Activated naive CD8-positive, alpha-beta T cell treated with anti-CD3 and anti-CD28 coated beads for 36 hours (primary cell): ENCODE measurements around the gene PPP1R13B. TPM values are rescaled to one million over a fixed set of nuclear protein-coding genes. Genes with fewer than 3 reads are reported as not detected.

Experiments
- DNase-seq: peaks from one replicate; pipeline ENCODE4 v3.0.0; 2021
- H3K27ac Mint-ChIP-seq: one replicate; pipeline ENCODE4 v1.8.0; 2022; ENCODE audit warnings: mild to moderate bottlenecking, moderate library complexity, mixed read lengths
- H3K27me3 Mint-ChIP-seq: one replicate; pipeline ENCODE4 v1.8.0; 2022; ENCODE audit warnings: mild to moderate bottlenecking, mixed read lengths
- H3K36me3 Mint-ChIP-seq: one replicate; pipeline ENCODE4 v1.8.0; 2021; ENCODE audit warnings: mild to moderate bottlenecking, mixed read lengths
- H3K4me1 Mint-ChIP-seq: one replicate; pipeline ENCODE4 v1.8.0; 2021; ENCODE audit warnings: mixed read lengths
- H3K4me3 Mint-ChIP-seq: one replicate; pipeline ENCODE4 v1.8.0; 2022; ENCODE audit warnings: mild to moderate bottlenecking, moderate library complexity, mixed read lengths
- H3K9me3 Mint-ChIP-seq: one replicate; pipeline ENCODE4 v1.8.0; 2022; ENCODE audit warnings: mixed read lengths
- total RNA-seq, 2 experiments: library from RNA; stranded (reverse); gene quantifications; one replicate each; pipeline ENCODE4 v1.2.3, GENCODE V29; 2021

Gene PPP1R13B
- total RNA-seq, 2 experiments from 2014 or later: 8.5 to 9.8 TPM

DNA sequence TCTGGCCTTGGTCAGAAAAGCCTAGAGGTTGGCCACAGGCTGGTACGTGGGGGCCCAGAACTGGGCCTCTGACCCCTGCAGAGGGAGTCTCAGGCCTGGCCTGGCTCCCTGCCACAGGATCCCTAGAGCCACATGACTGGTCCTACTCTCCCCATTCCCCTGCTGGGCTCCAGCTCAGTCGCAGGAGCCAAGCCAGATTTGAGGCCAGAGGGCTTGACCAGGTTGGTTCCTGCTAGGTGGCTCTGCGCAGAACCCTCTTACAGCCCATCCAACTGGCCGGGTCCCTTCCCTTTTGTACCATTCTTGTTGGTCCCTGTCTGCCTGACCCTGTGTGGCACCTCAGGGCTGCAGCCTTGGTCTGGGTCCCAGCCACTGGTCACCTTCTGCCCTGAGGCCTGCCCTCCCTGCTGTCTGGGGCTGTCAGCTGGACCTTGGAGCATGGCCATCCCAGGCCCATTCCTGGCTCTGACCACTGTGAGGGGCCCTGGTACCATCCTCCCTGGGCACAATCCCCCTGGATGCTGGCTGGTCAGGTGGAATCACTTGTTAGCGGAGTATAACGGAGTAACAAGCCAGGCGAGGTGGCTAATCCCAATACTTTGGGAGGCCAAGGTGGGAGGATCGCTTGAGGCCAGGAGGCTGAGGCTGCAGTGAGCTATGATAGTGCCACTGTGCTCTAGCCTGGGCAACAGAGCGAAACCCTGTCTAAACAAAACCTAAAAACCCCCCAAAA, 22.9 kb upstream of the PPP1R13B start:
- no peak for DNase-seq
- Mint-ChIP-seq H3K27me3 (peaks cover 3% of the 10 kb centered on the region), H3K9me3 (no peaks in the 10 kb centered on the region), H3K27ac (no peak overlapping the region), H3K4me1 (peaks cover 15% of the 10 kb centered on the region), H3K36me3 (peaks cover 3% of the 10 kb centered on the region), H3K4me3 (no peak overlapping the region)

DNA sequence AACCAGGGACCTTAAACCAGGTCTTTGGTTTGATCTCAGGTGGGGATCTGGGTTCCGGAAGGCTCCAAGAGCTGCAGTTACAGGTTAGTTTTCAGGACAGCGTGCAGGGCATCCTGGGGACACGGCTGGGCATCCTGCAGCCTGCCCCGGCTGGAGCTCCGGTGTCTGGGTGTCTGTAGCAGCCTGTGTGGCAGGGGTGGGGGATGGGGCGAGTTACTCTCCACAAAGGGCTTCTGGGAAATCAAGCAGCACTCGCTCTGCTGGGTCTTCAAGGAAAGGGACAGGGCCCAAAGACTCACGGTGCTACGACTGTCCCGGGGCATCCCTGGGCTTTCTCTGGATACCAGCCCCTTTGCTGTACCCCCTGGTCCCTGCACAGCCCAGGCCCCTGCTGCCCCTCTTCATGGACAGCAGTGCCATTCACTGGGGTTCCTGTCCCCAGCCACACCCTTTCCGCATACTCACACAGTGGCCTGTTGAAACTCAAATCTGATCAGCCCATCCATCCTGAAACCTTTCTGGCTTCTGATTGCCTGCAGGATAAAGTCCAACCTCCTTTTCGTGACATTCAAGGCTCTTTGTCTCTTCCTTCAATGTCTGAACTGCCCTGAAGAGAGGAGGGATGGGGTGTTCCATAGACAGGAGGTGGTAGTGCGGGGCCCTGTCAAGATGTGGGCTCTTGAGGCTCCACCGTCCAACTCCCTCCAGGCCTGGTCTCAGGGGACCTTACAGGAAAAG, 22.2 kb upstream of the PPP1R13B start:
- Mint-ChIP-seq H3K9me3 (no peaks in the 10 kb centered on the region), H3K4me1 (peaks cover 11% of the 10 kb centered on the region), H3K27ac (no peak overlapping the region), H3K36me3 (peaks cover 3% of the 10 kb centered on the region), H3K27me3 (peaks cover 3% of the 10 kb centered on the region), H3K4me3 (no peak overlapping the region)
- no peak for DNase-seq

DNA sequence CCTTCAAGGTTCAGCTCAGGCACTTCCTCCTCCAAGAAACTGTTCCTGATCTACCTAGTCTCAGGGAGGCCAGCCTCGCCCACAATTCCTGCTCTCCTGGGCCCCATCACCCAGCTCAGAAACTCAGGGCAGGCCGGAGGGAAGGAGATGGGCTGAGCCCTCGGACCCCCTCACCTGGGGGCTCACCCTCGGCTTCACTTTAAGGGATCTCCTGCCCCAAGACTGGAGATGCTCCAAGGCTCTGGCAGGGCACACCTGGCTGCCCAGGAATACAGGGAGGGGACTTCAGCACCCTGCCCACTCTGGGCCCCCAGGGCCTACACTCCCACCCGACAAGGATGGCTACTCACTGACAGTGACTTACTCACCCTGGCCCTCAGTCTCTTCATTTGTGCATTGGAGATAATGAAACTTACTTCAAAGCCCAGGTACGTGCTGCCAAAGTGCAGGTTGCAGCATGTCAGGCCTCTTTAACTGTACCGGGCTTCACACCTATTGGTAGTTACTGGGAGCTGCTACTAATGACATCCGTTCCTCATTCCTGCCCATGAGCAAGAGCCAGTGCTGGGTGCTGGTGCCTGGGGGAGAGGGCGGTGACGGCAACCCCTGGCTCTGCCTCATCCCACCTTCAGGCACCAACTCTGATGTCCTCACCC, 21.0 kb upstream of the PPP1R13B start:
- Mint-ChIP-seq H3K27ac (no peak overlapping the region), H3K4me3 (no peak overlapping the region), H3K36me3 (peaks cover 1% of the 10 kb centered on the region), H3K27me3 (peaks cover 3% of the 10 kb centered on the region), H3K4me1 (peaks cover 8% of the 10 kb centered on the region), H3K9me3 (no peaks in the 10 kb centered on the region)
- no peak for DNase-seq

DNA sequence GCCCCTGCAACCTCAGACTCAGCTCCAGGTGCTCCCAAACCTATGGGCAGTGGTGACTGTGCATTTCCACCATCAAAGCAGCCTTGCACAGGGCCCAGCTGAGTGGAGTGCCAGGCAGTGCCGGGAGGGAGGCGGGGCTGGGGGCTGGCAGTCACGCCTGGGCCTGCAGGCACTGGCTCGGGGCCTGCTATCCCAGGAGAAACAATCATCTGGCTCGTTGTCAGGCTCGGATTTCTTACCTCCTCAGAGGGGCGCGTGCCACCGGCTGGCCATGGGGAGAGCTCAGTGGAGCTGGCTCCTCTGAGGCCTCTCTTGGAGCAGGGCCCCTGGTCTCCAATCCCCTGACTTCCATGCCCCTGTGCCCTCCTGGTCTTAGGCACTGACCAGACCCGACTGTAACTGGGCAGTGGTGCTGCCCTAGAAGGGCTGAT, 20.2 kb upstream of the PPP1R13B start:
- Mint-ChIP-seq H3K9me3 (no peaks in the 10 kb centered on the region), H3K4me1 (peaks cover 3% of the 10 kb centered on the region), H3K27me3 (peaks cover 3% of the 10 kb centered on the region), H3K27ac (no peak overlapping the region), H3K36me3 (no peaks in the 10 kb centered on the region), H3K4me3 (no peak overlapping the region)
- DNase-seq: no peak

DNA sequence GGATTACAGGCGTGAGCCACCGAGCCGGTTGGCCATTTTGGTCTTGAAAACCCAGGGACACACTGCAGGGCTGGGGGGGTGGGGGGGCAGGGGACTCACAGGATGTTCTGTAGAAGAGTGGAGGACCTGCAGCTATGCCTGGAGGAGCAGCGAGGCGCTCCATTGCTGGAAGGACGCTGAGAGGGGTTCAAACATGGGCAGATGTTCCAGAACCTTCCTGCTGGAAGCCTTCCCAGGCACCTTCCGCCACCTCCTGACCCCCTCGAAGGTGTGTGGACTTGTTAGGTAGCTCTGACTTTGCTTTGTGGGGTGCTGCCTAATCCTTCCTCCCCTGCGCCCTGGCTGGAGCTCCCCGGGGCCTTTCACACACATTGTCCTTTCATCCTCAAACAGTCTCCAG, 19.6 kb upstream of the PPP1R13B start:
- H3K27me3 Mint-ChIP-seq: peaks cover 3% of the 10 kb centered on the region

DNA sequence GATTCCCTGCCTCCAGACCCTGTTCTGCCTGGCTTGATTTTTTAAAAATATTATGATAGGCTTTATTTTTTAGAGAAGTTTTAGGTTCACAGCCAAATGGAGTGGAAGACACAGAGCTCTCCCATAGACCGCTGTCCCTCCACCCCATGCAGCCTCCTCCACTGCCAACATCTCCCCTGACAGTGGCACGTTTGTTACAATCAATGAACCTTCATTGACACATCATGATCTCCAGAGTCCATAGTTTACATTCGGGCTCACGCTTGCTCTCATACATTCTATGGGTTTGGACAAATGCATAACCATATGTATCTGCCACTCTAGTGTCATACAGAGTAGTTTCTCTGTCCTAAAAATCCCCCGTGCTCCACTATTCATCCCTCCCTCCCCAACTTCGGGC, 15.9 kb upstream of the PPP1R13B start:
- Mint-ChIP-seq H3K4me3 (no peak overlapping the region), H3K4me1 (no peaks in the 10 kb centered on the region), H3K27ac (no peak overlapping the region), H3K36me3 (no peaks in the 10 kb centered on the region), H3K27me3 (peaks cover 3% of the 10 kb centered on the region), H3K9me3 (no peaks in the 10 kb centered on the region)
- DNase-seq: no peak

More for the DNA sequence above, 19.6 kb upstream of the PPP1R13B start:
- H3K27ac Mint-ChIP-seq: no peak overlapping the region
- no peaks in the 10 kb centered on the region for H3K9me3 Mint-ChIP-seq
- H3K4me1 Mint-ChIP-seq: no peaks in the 10 kb centered on the region
- no peaks in the 10 kb centered on the region for H3K36me3 Mint-ChIP-seq
- H3K4me3 Mint-ChIP-seq: no peak overlapping the region
- DNase-seq: no peak

DNA sequence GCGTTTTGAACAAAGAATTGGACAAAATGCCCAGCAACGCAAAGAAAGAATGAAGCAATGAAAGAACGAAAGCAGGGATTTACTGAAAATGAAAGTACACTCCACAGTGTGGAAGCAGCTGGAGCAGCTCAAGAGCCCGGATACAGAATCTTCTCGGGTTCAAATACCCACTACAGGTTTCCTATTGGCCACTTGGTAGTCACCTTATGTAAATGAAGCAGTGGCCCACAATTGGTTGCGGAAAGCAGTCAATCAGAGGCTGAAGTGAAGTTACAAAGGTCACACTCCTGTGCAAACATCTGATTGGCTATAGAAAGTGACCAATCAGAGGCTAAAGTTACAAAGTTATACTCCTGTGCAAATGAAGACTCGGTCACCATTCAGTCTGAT, 15.0 kb upstream of the PPP1R13B start:
- H3K9me3 Mint-ChIP-seq: no peaks in the 10 kb centered on the region
- H3K4me3 Mint-ChIP-seq: no peak overlapping the region
- H3K27me3 Mint-ChIP-seq: peaks cover 3% of the 10 kb centered on the region
- no peak overlapping the region for H3K27ac Mint-ChIP-seq
- H3K4me1 Mint-ChIP-seq: no peaks in the 10 kb centered on the region
- no peak for DNase-seq
- no peaks in the 10 kb centered on the region for H3K36me3 Mint-ChIP-seq

DNA sequence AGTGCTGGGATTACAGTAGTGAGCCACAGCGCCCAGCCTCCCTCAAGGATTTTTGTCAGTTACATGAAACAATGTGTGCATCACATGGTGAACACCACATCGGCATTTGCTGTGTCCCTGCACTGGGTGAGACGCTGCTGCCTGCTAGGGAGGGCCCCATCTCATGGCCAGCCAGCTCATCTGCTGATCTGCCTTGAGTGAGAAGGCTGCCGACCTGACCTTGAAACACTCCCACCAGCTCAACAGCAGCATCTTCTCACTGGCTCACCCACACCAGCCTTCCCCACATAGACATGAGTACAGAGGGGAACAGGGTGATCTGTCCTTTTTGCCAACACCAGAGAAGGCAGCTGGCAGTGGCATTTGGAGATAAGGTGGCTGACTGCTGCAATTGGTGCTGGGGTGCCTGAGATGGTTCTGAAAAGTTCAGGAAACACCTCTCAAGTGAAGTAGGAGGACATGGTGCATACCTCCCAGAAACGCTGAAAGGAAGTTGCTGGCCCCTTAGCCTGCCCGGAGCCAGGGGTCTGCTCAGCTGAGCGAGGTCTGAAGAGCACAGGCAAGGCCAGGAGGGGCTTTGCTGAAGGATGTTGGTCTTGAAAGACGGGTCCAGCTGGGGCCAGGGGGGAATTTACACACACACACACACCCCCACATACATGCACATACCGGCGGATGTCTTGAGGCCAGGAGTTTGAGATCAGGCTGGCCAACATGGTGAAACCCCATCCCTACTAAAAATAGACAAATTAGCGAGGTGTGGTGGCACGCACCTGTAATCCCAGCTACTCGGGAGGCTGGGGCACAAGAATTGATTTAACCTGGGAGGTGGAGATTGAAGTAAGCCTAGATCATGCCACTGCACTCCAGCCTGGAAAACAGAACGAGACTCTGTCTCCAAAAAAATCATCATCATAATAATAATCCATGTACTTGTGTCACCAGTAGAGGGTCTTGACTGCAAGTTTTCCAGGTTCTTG, 14.3 kb upstream of the PPP1R13B start:
- DNase-seq: no peak
- H3K36me3 Mint-ChIP-seq: no peaks in the 10 kb centered on the region
- H3K4me1 Mint-ChIP-seq: no peaks in the 10 kb centered on the region
- peaks cover 3% of the 10 kb centered on the region for H3K27me3 Mint-ChIP-seq
- no peaks in the 10 kb centered on the region for H3K9me3 Mint-ChIP-seq
- H3K4me3 Mint-ChIP-seq: no peak overlapping the region
- H3K27ac Mint-ChIP-seq: no peak overlapping the region

DNA sequence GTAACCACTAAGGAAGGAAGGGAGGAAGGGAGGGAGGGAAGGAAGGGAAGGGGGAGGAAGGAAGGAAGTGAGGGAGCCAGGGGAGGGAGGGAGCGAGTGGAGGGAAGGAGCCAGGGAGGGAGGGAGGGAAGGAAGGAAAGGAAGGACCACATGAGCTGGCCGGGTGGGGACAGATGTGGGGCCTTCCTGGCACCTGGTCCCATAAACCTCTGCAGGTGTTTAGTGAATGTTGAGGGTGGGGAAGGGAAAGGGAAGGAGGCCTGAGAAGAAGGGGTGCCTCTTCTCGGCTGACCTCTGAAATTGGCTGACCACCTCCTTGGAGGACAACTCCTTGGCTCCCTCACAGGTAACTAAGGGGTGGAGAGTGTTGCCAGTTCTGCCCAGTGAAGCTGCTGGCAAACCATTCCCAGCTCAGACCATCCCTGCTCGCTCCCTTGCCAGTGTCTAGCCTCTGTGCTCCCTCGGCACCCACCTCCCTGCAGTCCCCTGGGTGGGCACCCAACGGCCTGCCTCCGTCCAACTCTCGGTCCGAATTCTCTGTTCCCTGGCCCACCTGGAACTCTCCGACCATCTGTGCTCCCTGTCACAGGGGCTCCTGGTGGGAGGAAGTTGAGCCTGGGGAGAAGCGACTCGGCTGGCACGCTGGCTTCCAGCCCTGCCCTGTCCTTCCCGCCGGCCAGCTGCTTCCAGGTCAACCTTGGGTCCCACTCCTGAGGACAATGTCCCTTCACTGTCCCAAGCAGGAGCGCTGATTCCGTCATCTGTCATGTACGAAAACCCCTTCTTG, 12.2 kb upstream of the PPP1R13B start:
- DNase-seq: no peak
- no peaks in the 10 kb centered on the region for H3K27me3 Mint-ChIP-seq
- no peak overlapping the region for H3K27ac Mint-ChIP-seq
- H3K9me3 Mint-ChIP-seq: no peaks in the 10 kb centered on the region
- peaks cover 4% of the 10 kb centered on the region for H3K4me1 Mint-ChIP-seq
- H3K4me3 Mint-ChIP-seq: no peak overlapping the region
- no peaks in the 10 kb centered on the region for H3K36me3 Mint-ChIP-seq

DNA sequence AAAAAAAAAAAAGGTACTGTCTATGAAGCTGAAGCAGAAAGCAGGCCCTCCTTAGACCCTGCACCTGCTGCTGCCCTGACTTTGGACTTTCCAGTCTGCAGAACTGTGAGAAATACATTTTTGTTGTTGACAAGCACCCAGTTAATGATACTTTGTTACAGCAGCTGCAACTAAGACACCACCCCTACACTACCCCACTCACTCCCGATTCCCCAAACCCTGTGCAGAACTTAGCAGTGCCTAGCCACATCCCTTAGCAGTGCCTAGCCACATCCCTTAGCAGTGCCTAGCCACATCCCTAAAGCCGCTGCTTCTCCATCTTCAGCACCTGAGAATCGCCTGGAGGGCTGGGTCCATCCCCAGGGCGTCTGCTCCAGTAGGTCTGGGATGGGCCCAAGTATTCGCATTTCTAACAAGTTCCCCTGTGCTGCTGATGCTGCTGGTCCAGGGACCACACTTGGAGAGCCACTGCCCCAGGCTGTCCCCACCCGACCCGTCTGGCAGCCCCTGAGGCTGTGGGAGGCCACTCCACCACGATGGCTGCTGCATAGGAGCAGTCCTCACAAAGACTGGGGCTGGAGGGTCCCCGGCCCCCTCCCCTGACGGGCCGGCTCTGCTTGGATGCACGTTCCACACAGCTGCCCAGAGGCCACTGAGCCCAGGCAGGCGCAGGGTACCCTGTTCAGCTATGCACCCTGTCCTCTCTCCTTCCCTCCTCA, 10.8 kb upstream of the PPP1R13B start:
- H3K27ac Mint-ChIP-seq: no peak overlapping the region
- no peaks in the 10 kb centered on the region for H3K36me3 Mint-ChIP-seq
- no peaks in the 10 kb centered on the region for H3K9me3 Mint-ChIP-seq
- no peak for DNase-seq
- peaks cover 7% of the 10 kb centered on the region for H3K4me1 Mint-ChIP-seq
- no peaks in the 10 kb centered on the region for H3K27me3 Mint-ChIP-seq
- no peak overlapping the region for H3K4me3 Mint-ChIP-seq

DNA sequence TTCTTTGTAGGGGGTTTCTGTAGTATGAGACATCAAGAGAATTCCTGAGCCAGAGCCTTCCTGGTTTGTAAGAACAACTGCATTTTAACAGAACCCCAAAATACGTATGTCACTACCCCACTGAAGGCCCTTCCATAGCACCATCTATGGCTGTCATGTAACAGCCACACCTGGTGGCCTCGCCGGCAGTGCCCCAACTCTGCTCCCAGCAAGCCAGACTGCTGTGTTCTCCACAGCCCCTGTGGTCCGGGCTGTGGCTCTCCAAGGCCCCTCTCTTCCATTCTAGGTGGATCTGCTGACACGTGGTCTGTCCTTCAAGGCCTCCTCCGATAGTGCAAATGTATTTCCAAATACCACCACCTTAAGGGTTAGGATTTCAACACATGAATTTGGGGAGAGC, 9.9 kb upstream of the PPP1R13B start:
- no peak overlapping the region for H3K4me3 Mint-ChIP-seq
- H3K4me1 Mint-ChIP-seq: peaks cover 7% of the 10 kb centered on the region
- DNase-seq: no peak
- H3K36me3 Mint-ChIP-seq: no peaks in the 10 kb centered on the region
- no peak overlapping the region for H3K27ac Mint-ChIP-seq
- no peaks in the 10 kb centered on the region for H3K27me3 Mint-ChIP-seq
- H3K9me3 Mint-ChIP-seq: no peaks in the 10 kb centered on the region

DNA sequence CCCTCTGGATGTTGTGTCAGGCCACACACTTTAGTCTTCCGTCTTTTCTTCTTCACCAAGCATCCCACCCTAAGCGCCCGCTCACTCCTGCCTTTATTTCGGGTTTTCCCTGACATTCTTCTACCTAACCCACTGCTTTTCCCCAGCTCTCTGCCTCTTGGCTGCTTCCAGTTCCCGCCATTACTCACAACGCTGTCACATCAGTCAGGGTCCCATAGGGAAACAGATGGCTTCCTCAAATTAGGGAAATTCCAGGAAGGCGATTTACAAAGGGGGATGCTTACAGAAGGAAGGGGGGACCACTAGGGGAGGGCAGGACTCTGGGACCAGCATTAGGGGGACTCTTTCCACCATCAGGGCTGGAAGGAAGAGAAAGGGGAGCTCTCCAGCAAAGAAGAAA, 9.2 kb upstream of the PPP1R13B start:
- Mint-ChIP-seq H3K27ac (no peak overlapping the region), H3K4me3 (no peak overlapping the region), H3K4me1 (peaks cover 7% of the 10 kb centered on the region), H3K9me3 (no peaks in the 10 kb centered on the region), H3K27me3 (no peaks in the 10 kb centered on the region), H3K36me3 (no peaks in the 10 kb centered on the region)
- no peak for DNase-seq

DNA sequence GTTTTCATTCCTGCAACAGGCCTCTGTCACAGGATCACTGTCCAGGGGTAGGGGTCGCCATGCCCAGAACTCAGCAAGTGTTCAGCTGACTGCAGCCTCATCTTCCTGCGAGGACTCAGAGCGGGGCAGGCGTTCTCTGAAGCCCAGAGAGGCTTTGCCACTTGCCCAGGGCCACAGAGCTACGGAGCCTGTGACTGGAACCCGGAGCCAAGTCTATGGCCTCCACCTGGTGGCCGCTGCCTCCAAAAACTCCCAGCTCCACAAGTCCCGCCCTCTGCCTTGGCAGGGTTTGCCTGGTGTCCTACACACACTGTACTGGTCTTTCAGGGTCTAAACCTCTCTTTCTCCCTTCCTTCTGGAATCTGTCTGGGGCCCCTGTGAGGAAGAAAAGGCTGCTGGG, 8.7 kb upstream of the PPP1R13B start:
- Mint-ChIP-seq H3K27me3 (no peaks in the 10 kb centered on the region), H3K27ac (no peak overlapping the region), H3K36me3 (no peaks in the 10 kb centered on the region), H3K4me3 (no peak overlapping the region), H3K9me3 (no peaks in the 10 kb centered on the region), H3K4me1 (peaks cover 7% of the 10 kb centered on the region)
- DNase-seq: no peak

DNA sequence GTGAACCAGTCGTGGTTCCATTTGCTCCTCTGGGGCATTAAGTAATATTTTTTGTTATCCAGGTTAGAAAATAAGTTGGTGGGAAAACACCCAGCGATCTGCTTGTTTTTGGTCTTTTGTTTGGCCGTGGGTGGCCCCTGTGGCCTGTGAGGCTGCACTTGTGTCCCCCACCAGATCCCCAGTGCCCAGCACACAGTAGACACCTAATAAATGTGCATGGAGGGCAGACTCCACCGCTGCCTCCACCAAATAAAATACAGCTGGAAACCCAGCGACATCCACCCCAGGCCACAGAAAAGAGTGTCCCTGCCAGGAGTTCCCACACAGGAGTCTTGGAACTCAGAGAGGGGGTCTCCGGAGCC, 8.3 kb upstream of the PPP1R13B start:
- Mint-ChIP-seq H3K4me1 (peaks cover 7% of the 10 kb centered on the region), H3K9me3 (no peaks in the 10 kb centered on the region), H3K27me3 (no peaks in the 10 kb centered on the region), H3K36me3 (no peaks in the 10 kb centered on the region), H3K4me3 (no peak overlapping the region), H3K27ac (no peak overlapping the region)
- no peak for DNase-seq
